ENCODE measurements around the gene ACVRL1. TPM values are rescaled to one million over a fixed set of nuclear protein-coding genes. Genes with fewer than 3 reads are reported as not detected.

The ACVRL1 gene
- total and polyA plus RNA-seq, 10 of the 15 experiments (the other 5 are each of a cell fraction or from before 2014, with no cell fraction given) = not detected

DNA sequence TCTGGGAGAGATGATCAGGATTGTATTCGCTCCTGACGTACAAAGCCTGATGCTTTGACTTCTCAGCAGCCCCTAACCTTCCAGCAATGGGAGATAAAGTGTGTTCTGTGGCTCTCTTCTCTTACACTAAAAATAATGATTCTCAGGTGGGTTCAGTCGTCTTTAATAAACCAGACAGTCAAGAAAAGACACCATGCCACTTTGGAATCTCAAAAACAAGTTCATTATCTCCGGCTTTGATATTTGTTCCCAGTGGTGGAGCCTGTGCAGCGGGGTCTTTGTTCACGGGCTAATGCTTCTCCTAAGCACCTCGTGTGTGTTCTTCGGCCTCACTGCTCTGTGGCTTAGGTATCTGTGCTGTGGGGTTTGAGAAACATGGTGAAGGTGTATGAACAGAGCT lies 45.8 kb downstream of the ACVRL1 start:
- ChIA-PET RAD21 (ENCODE audit: unreplicated experiment) (no interaction called here), POLR2A (no interaction called here), CTCF (no interaction called here), SMC1A (ENCODE audit: uncharacterized antibody, unreplicated experiment) (no interaction called here)
- in situ Hi-C loops (cut with MboI) = no loop called here
- no peaks in the 10 kb centered on the region for H3K36me3 ChIP-seq (ENCODE audit: control insufficient read depth in 2 of 2, insufficient read depth in 2 of 2, low read length in 1 of 2)
- DNase-seq (ENCODE audit: low read depth, low spot score) (no peak), ATAC-seq (no peak), FAIRE-seq (no peak)
- H3K9ac ChIP-seq (ENCODE audit: control insufficient read depth, insufficient read depth, low read length) = no peak overlapping the region
- peaks cover 4% of the 10 kb centered on the region for H3K4me1 ChIP-seq (ENCODE audit: control insufficient read depth, insufficient read depth, low read length)
- 58% methylated on average over 8 of the region's 8 CpGs for WGBS (ENCODE audit: insufficient coverage, insufficient replicate concordance, low lambda C conversion rate, missing lambda C conversion rate)
- H3K27me3 ChIP-seq (replicated peaks in 1 of 2; ENCODE audit: control insufficient read depth in 2 of 2, insufficient read depth in 2 of 2, low read length in 1 of 2) = peaks cover 0 to 6% of the 10 kb centered on the region in 2 experiments
- intact Hi-C loops (cut with micrococcal nuclease; ENCODE audit: unreplicated experiment) = no loop called here
- no peak overlapping the region for H3K27ac ChIP-seq (ENCODE audit: control insufficient read depth, insufficient read depth)
- H3K79me2 ChIP-seq (ENCODE audit: control insufficient read depth, insufficient read depth, low read length) = no peaks in the 10 kb centered on the region
- no TSS peak for BruUV-seq (replicated peaks)
- H4K20me1 ChIP-seq (ENCODE audit: control insufficient read depth, insufficient read depth) = no peaks in the 10 kb centered on the region
- no peak overlapping the region for H2AFZ ChIP-seq (ENCODE audit: control insufficient read depth, low read depth, low read length)
- no peak overlapping the region for H3K4me2 ChIP-seq (ENCODE audit: control insufficient read depth, insufficient read depth)
- H3K4me3 ChIP-seq = no peak overlapping the region
- H3K9me3 ChIP-seq (replicated peaks; ENCODE audit: control insufficient read depth, insufficient read depth, low read length) = no peaks in the 10 kb centered on the region; the same call in 2 of the 3 replicates
- TF ChIP-seq, protein P1, sequence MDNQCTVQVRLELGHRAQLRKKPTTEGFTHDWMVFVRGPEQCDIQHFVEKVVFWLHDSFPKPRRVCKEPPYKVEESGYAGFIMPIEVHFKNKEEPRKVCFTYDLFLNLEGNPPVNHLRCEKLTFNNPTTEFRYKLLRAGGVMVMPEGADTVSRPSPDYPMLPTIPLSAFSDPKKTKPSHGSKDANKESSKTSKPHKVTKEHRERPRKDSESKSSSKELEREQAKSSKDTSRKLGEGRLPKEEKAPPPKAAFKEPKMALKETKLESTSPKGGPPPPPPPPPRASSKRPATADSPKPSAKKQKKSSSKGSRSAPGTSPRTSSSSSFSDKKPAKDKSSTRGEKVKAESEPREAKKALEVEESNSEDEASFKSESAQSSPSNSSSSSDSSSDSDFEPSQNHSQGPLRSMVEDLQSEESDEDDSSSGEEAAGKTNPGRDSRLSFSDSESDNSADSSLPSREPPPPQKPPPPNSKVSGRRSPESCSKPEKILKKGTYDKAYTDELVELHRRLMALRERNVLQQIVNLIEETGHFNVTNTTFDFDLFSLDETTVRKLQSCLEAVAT (IDR thresholded peaks at IDR 0.05) = no peak
- TF ChIP-seq ETV6 (conservative IDR thresholded peaks at IDR 0.05 in 1 of 2, IDR thresholded peaks at IDR 0.05 in 1 of 2; ENCODE audit: borderline replicate concordance in 1 of 2, low read depth in 1 of 2) = no peak
- TF ChIP-seq MEF2B (IDR thresholded peaks at IDR 0.05; ENCODE audit: partially characterized antibody, poor library complexity, severe bottlenecking) = no peak
- TF ChIP-seq BMI1 (IDR thresholded peaks at IDR 0.05; ENCODE audit: borderline replicate concordance) = no peak
- TF ChIP-seq BHLHE40 (IDR thresholded peaks at IDR 0.05; ENCODE audit: borderline replicate concordance in 1 of 2, low read depth in 2 of 2, low read length in 1 of 2) = no peak
- TF ChIP-seq EZH2 (IDR thresholded peaks at IDR 0.05; ENCODE audit: borderline replicate concordance, control insufficient read depth, low read depth, low read length) = no peak
- no peak for TF ChIP-seq KLF5 (IDR thresholded peaks at IDR 0.05; ENCODE audit: partially characterized antibody)
- no peak for TF ChIP-seq TCF12 (IDR thresholded peaks at IDR 0.05; ENCODE audit: low read depth, low read length)
- no peak for TF ChIP-seq CREM (IDR thresholded peaks at IDR 0.05; ENCODE audit: low read depth)
- no peak for TF ChIP-seq IKZF2 (IDR thresholded peaks at IDR 0.05)
- TF ChIP-seq POLR2AphosphoS2 (IDR thresholded peaks at IDR 0.05; ENCODE audit: low read depth, low read length) = no peak
- no peak for TF ChIP-seq NFYB (IDR thresholded peaks at IDR 0.05; ENCODE audit: insufficient read depth, low read depth, low read length)
- no peak for TF ChIP-seq RELB (IDR thresholded peaks at IDR 0.05; ENCODE audit: low read depth)
- no peak for TF ChIP-seq CEBPZ (IDR thresholded peaks at IDR 0.05; ENCODE audit: low read depth, low read length)
- no peak for TF ChIP-seq MAX (IDR thresholded peaks at IDR 0.05; ENCODE audit: low read depth, low read length)
- no peak for TF ChIP-seq BACH1 (IDR thresholded peaks at IDR 0.05; ENCODE audit: borderline replicate concordance)
- no peak for TF ChIP-seq WRNIP1 (IDR thresholded peaks at IDR 0.05; ENCODE audit: borderline replicate concordance, low read depth, low read length)
- no peak for TF ChIP-seq ZBED1 (IDR thresholded peaks at IDR 0.05; ENCODE audit: borderline replicate concordance)
- no peak for TF ChIP-seq CBX5 (IDR thresholded peaks at IDR 0.05; ENCODE audit: low read depth)

Measured in GM12878 (cell line).